Stimulated activated CD4-positive, alpha-beta T cell treated with anti-CD3 and anti-CD28 coated beads, TNF-alpha, amount 100 ng/mL, for 1 hour (primary cell): Measurements from ENCODE around the gene FAM83C.

Experiments
- DNase-seq, 3 donors: peaks; one replicate each; pipeline ENCODE4 v3.0.0-alpha.2; 2020; ENCODE audit warnings: low read depth in 3 of 3, low spot score in 1 of 3

Gene FAM83C

GRCh38 chr20:35284267-35284991, 7.8 kb downstream of the FAM83C start, which contains the start of gene EIF6:
Gene EIF6 (minus strand): TSS chr20:35284772. CDS start chr20:35284487, 285 bp downstream.
- peak in 2 of 3 donors; percentile 18 to 66 for DNase-seq

DNA sequence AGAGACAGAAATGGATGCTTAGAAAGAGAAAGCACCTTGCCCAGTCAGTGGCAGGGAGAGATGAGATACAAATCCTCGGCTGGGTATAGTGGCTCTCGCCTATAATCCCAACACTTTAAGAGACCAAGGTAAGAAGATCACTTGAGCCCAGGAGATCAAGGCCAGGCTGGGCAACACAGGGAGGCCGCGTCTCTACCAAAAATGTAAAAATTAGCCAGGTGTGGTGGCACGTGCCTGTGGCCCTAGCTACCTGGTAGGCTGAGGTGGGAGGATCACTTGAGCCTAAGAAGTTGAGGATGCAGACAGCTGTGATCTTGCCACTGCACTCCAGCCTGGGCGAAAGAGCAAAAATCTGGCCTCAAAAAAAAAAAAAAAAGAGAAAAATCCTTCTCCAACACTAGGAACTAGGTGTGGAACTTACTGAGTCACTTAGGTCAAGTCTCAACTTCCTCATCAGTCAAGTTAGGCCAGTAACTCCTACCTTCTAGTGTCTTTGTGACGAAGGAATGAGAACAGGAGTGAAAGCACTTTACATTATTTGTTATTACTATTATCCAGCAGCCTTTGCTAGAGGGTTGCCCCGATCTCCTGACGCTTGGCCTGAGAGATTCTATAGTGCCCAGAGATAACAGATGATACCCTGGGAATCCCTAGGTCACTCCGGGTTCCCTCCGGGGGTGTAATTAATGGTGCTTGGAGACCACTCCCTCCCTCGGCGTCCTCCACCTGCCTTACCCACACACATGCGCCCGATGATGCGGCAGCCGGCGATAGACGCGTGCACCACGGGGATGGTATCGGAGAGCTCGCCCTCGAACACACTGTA, 8.6 kb downstream of the FAM83C start:
- DNase-seq, result no peak

DNA sequence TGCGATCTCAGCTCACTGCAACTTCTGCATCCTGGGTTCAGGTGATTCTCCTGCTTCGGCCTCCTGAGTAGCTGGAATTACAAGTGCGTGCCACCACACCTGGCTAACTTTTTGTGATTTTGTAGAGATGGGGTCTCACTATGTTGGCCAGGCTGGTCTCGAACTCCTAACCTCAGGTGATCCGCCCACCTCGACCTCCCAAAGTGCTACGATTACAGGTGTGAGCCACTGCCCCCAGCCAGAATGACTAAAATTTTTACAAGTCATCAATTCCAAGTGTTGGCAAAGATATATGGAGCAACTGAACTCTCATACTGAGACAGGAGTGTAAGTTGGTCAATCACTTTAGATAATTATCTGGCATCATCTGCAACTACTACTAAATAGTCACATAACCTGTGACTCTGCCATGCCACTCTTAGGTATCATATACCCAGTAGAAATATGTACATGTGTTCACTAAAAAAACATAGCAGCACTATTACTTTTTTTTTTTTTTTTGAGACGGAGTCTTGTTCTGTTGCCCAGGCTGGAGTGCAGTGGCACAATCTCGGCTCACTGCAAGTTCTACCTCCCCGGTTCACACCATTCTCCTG, 10.6 kb downstream of the FAM83C start:
- DNase-seq, result no peak

GRCh38 chr20:35280523-35280922, 11.7 kb downstream of the FAM83C start:
- DNase-seq, result no peak

DNA sequence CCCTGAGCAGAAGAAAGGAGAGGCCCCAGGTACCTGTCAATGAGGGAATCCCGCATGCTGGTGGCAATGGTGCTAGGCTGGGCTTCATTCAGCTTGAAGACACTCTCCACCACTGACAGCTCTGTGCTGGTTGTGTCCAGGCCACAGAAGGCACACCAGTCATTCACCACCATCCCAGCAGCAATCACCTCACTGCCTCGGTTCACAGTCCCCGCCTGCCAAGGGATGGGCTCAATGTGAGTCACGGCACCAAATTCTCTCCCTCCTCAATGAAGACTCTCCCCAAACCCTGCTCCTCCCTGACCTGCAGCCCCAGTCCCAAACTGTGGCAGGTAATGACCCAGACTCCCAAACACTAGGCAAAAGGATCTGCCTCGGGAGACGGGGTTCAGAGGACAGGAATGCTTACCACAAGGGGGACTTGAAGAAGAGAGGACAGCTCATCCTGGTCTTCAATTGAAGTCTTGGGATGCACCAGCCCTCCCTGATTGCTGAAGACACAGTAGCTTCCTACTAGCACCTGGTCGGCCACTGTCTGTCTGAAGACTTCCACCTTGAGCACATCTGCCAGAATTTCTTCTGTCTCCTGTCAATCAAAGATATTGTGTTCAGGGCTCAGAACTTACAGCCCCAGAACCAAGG, 12.6 kb downstream of the FAM83C start:
- DNase-seq, result no peak

DNA sequence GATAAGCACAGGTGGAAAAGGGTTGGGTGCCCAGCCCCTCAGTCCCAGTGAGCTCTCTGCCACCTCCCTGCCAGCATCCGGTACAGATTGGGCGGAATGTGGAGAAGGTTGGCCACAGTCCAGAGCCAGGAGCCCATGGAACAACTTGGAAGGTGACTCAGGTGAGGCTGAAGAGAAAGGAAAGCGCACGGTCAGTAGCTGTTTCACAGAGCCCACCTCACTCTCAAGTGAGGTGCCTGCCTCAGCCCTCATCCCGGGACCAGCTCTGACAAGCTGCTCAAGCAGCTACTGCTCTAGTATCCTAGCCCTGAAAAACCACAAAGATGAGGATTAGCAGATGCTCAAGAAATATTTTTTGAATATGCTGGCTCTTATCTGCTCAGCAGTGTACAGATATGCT, 13.2 kb downstream of the FAM83C start:
- DNase-seq, result no peak

- DNase-seq, result peak; percentile 69 to 78 (median 70)
Measured at GRCh38 chr20:35277531-35278395, 14.5 kb downstream of the FAM83C start, which contains the start of gene MMP24OS. Gene MMP24OS (minus strand): TSS chr20:35278122. CDS start chr20:35277929, 193 bp downstream.

DNA sequence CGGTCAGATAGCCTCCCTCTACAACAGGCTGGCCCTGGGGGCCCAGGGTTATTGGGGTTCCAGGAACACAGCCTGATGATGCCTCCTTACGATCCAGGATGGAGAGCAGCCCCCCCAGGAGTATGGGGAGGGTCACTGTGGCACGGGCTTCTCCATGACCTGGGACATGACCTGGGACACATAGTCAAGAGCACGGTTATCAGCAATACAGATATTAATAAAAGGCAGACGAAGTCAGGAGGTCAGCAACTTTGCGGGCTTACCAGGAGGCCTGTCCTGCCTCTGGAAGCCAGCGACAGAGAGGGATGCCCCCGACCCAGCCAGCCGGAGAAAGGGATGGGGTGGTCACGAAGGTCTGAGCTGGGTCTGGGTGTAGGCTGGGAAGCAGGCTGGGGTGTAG, 15.1 kb downstream of the FAM83C start:
- DNase-seq, result no peak

DNA sequence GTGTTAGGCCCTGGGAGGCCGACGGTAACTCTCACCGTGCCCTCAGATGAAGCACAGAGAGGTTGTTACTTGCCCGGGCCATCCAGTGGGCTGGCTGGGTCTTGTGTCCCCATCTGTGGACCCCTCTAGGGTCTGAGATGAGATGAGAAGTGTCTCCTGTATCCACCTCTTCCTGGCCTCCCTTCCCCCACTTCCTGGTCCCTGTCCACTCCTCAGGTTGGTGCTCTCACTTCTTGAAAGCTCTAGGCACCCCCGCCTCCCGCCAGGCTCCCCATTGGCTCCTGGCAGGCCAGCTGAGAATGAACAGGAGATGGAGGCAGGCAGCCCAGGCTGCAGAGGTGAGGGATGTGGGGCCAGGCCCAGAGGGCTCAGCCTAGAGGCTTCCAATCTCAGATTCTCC, 15.8 kb downstream of the FAM83C start:
- DNase-seq, result no peak

GRCh38 chr20:35275741-35276251, 16.4 kb downstream of the FAM83C start:
- no peak for DNase-seq

GRCh38 chr20:35274172-35275092, 17.8 kb downstream of the FAM83C start:
- DNase-seq, result no peak

DNA sequence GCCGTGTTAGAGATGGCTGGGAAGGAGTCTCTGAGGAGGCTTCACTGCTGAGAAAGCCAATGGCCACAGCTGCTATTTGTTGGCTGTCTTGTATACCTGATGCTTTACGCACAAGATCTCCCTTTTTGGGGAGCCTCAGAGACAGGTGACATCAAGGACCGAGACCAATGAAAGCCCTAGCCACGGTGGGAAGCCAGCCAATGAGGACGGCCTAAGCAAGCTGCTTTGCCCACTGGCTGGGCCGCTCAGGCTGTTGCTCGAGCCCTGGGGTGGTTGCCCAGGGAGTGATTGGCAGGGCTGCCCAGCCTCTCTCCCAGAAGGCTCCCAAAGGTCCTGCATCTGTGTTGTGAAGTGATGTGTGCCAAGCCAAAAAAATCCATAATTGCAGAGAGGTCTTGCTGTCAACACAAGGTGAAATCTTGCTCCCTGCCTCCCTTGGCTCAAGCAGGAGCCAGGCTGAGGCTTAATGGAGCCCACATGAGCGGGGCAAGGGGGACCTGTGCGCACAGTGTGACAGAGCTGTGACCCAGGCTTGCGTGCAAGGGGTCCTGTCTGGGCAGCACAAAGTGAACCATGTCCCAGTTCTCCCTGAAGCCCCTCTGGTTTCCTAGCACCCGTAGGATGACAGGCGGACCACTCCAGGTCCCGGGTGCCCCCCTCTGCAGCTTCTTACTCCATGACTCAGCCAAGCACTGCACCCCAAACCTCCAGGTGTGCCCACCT, 18.6 kb downstream of the FAM83C start:
- DNase-seq, result no peak

- no peak for DNase-seq
Measured at GRCh38 chr20:35271904-35272303, 20.3 kb downstream of the FAM83C start.

DNA sequence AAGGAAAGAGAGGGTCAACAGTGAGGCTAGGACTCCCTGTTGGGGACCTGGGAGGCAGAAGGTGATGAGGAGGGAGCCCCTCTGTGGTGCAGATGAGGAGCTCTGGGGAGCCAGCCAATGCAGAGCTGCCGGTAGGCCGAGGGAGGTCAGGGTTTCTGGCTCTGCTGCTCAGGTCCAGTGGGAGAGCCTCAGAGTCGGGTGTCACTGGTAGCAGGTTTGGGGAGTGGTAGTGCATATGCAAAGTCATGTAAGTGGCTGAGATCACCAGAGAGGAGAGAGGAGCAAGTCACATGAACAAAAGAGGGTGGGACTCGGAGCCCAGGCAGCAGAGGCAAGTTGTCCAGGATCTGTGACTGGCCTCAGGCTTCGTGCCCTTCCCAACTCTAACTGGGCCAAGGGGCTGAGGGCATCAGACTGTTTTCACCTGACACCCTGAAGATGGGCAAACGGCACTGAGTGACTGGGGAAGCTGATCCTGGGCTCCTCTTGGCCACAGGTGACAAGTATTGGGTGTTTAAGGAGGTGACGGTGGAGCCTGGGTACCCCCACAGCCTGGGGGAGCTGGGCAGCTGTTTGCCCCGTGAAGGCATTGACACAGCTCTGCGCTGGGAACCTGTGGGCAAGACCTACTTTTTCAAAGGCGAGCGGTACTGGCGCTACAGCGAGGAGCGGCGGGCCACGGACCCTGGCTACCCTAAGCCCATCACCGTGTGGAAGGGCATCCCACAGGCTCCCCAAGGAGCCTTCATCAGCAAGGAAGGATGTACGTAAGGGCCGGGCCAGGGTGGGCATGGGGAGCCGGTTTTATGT, 20.9 kb downstream of the FAM83C start:
- no peak for DNase-seq

GRCh38 chr20:35270021-35270902, 22.0 kb downstream of the FAM83C start:
- no peak for DNase-seq

GRCh38 chr20:35269055-35269781, 23.0 kb downstream of the FAM83C start:
- no peak for DNase-seq
